C4-2B (cell line): ENCODE results near the gene HEATR5A.

Source experiments
- CTCF ChIP-seq: fragments of 450-650 bp; conservative IDR thresholded peaks from 2 replicates; pipeline ENCODE4 v1.5.1; 2017; ENCODE audit warnings: mild to moderate bottlenecking
- ZFX ChIP-seq: fragments of 450-650 bp; IDR thresholded peaks from 2 replicates; pipeline ENCODE4 v1.6.1; 2017

- TF ChIP-seq CTCF (no peak), ZFX (no peak)
Observed at GRCh38 chr14:31244626-31245025, 175.7 kb downstream of the HEATR5A start.
